Activated T-helper 2 cell treated with anti-CD3 and anti-CD28 coated beads, Interferon-gamma antibody, Interleukin-2, Interleukin-4, amounts not matched to agents 10 μg/mL and 5 μg/mL and 100 μg/mL, durations not matched to agents 14 hours and 24 hours and 36 hours (primary cell): Measurements from ENCODE around the gene DLGAP4. TPM values are rescaled to one million over a fixed set of nuclear protein-coding genes. Genes with fewer than 3 reads are reported as not detected.

Source experiments
- DNase-seq: peaks from one replicate; pipeline ENCODE4 v3.0.0; 2021; ENCODE audit warnings: low spot score
- H3K27ac Mint-ChIP-seq: one replicate; pipeline ENCODE4 v1.8.0; 2021; ENCODE audit warnings: mixed read lengths
- H3K27me3 Mint-ChIP-seq: one replicate; pipeline ENCODE4 v1.8.0; 2021; ENCODE audit warnings: low read depth, mixed read lengths
- H3K36me3 Mint-ChIP-seq: one replicate; pipeline ENCODE4 v1.8.0; 2021; ENCODE audit warnings: low read depth, mixed read lengths
- H3K4me1 Mint-ChIP-seq: one replicate; pipeline ENCODE4 v1.8.0; 2021; ENCODE audit warnings: low read depth, mixed read lengths
- H3K4me3 Mint-ChIP-seq: one replicate; pipeline ENCODE4 v1.8.0; 2021; ENCODE audit warnings: low read depth, mild to moderate bottlenecking, moderate library complexity, mixed read lengths
- H3K9me3 Mint-ChIP-seq: one replicate; pipeline ENCODE4 v1.8.0; 2021; ENCODE audit warnings: mixed read lengths
- intact Hi-C: fragments of 100-400 bp; cut with micrococcal nuclease; formaldehyde crosslinking; loops from one replicate; pipeline ENCODE4 v1.15.1; 2023
- total RNA-seq: library from RNA; stranded (reverse); gene quantifications from 2 replicates; pipeline ENCODE4 v1.2.3, GENCODE V29; 2022

DLGAP4 gene
- total RNA-seq, 1 donor from 2014 or later: 37.4 TPM

DNA sequence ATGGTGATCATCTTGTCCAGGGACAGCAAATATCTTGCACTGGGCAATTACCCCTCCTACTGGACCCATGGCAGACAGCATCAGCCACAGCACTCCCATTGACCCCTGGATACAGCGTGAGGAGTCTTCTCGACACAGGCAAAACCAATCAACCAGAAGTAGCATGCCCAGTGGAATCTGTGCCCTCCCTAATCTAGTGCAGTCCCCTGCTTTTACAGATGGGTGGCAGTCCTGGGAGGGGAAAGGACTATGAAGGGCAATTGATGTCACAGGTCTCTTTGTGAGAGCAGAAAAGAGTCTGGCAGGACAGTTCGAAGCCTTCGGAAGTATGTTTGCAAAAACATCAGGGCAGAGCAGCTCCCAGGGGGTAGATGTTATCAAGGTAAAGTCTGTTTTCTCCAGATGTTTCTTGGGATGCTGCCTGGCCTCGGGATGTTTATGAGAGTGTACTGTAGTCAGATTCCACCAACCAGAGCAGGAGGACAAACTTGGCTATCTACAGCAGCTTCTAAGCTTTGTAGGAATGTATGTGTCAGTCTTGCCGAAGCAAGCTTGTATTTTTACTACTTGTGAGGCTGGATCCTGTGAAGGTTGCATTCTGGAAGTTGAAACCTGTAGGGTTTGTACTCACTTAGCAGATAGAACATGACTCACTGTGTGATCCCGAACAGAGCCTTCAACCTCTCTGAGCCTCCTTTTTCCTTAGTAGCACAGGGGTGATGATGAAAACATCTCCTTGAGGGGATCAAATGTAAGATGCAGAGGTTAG is 172.2 kb downstream of the DLGAP4 start:
- Mint-ChIP-seq H3K9me3 (no peaks in the 10 kb centered on the region), H3K27me3 (no peaks in the 10 kb centered on the region), H3K4me3 (no peak overlapping the region), H3K4me1 (peaks cover 2% of the 10 kb centered on the region), H3K27ac (no peak overlapping the region), H3K36me3 (no peaks in the 10 kb centered on the region)
- intact Hi-C loops: no loop called here
- no peak for DNase-seq

DNA sequence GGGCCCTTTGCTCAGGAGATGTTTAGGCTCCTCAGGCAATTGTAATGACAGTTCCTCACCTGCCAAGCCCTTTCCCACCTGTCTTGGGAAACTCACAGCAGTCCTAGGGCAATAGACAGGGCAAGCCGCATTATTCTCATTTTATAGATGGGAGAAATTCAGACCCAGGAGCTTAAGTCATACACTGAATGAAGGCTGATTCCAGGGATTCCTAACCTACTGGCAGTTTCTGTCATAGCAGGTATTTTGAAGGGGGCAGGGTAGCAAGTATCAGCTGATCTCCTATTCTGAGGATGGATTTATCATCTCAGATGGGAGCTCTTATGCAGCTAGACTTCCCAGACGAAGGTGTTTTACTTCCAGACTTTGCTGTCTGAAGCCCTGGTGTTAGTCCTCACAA is 173.8 kb downstream of the DLGAP4 start:
- intact Hi-C loops: no loop called here
- Mint-ChIP-seq H3K27me3 (no peaks in the 10 kb centered on the region), H3K4me1 (peaks cover 2% of the 10 kb centered on the region), H3K9me3 (no peaks in the 10 kb centered on the region), H3K4me3 (no peak overlapping the region), H3K36me3 (no peaks in the 10 kb centered on the region), H3K27ac (no peak overlapping the region)
- DNase-seq: no peak

DNA sequence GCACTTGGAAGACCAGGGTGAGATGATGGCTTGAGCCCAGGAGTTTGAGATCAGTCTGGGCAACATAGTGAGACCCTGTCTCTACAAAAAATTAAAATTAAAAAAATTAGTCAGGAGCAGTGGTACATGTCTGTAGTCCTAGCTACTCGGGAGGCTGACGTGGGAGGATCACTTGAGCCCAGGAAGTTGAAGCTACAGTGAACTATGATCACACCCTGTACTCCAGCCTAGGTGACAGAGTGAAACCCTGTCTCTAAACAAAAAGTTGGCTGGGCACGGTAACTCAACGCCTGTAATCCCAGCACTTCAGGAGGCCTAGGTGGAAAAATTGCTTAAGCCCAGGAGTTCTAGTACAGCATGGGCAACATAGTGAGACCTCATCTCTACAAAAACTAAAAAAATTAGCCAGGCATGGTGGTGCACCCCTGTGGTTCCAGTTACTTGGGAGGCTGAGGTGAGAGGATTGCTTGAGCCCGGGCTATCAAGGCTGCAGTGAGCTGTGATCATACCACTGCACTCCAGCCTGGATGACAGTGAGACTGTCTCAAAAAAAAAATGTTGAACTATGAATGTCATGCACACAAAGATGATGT is 174.4 kb downstream of the DLGAP4 start:
- intact Hi-C loops: no loop called here
- Mint-ChIP-seq H3K27me3 (no peaks in the 10 kb centered on the region), H3K9me3 (no peaks in the 10 kb centered on the region), H3K4me1 (peaks cover 2% of the 10 kb centered on the region), H3K36me3 (no peaks in the 10 kb centered on the region), H3K4me3 (no peak overlapping the region), H3K27ac (no peak overlapping the region)
- no peak for DNase-seq

DNA sequence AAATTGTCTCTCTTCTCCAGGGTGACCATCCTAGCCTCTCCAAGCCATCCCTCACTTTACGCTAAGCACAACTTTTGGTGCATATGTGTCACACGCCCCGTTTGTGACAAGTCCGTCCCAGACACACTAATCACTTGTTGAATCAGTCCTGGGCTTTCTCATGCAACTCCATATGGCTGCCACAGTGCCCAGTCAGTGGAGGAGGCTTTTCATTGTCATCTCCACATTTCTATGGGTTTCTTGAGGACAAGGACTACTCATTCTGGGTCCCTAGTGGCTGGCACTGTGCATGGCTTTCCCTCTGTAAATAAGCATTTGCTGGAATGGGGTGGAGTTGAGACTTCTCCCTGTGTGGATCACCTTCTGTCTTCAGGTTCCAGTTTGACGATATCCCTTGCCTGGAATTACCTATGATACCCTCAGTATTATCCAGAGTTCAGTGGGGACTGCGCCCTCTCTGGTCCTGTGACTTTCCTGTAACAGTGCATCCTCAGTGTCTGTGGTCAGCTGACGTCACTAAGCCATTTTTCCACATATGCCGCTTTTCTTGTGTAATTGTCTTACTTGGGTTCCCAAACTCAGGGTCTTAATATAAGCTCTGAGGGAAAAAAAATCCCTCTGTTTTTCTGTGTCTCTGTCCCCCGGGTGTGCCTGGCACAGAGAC is 175.4 kb downstream of the DLGAP4 start:
- Mint-ChIP-seq H3K4me1 (peaks cover 2% of the 10 kb centered on the region), H3K4me3 (no peak overlapping the region), H3K27ac (no peak overlapping the region), H3K27me3 (no peaks in the 10 kb centered on the region), H3K9me3 (no peaks in the 10 kb centered on the region), H3K36me3 (no peaks in the 10 kb centered on the region)
- DNase-seq: no peak
- intact Hi-C loops: no loop called here

DNA sequence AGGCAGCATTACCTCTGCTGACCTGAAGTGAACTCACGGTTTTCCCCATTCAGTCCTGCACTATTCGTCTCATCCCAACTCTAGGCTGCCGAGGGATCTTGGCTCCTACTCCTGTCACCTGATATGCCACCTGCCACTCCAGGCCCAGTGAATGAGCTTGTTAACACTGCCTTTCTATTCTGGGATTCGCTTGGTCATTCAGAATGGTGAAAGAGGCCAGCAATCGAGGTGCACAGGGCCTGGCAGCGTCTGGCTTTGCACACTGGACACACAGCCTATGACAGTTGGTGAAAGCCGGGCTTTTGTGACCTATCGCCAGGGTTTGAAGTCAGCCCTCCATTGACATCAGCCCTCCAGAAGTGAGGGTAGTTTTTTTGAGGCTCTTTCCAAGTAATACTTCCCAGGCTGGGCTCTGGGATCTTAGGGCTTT is 175.9 kb downstream of the DLGAP4 start:
- H3K4me1 Mint-ChIP-seq: peaks cover 2% of the 10 kb centered on the region
- intact Hi-C loops: no loop called here
- H3K9me3 Mint-ChIP-seq: no peaks in the 10 kb centered on the region
- H3K36me3 Mint-ChIP-seq: no peaks in the 10 kb centered on the region
- H3K4me3 Mint-ChIP-seq: no peak overlapping the region
- H3K27me3 Mint-ChIP-seq: no peaks in the 10 kb centered on the region
- H3K27ac Mint-ChIP-seq: no peak overlapping the region
- DNase-seq: no peak

DNA sequence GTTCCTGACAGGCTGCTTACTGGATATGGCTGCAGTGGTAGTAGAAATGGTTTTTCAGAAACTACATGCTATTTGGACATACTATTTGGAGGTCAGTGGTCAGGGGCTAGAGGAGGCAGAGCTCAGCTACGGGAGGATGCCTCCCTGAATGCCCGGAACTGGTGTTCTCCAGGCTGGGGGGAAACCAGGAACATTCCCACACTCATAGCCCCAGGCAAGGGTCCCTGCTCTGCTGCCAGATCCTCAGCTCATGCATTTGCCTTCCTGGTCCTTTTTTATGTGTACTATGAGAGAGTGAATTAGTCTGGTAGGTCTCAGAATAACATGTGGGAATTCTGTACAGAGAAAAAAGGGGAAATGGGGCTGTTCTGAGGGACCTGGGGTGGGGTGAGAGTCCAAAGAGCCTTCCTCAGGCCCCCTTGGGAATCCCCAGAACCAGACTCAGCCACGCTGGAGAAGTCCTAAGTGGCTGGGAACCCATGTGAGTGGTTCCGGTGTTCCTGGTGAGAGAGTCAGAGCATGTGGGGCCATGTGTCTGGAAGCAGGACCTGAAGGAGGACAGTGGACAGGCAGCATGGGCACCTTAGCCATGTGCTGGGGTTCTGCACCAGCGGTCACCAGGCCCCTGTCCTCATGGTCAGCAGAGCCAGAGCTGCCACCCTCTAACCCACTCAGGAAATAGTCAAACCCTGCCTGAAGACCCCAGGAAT is 177.2 kb downstream of the DLGAP4 start:
- Mint-ChIP-seq H3K4me1 (peaks cover 2% of the 10 kb centered on the region), H3K9me3 (no peaks in the 10 kb centered on the region), H3K27ac (no peak overlapping the region), H3K4me3 (no peak overlapping the region), H3K36me3 (no peaks in the 10 kb centered on the region), H3K27me3 (no peaks in the 10 kb centered on the region)
- intact Hi-C loops: no loop called here
- DNase-seq: no peak

DNA sequence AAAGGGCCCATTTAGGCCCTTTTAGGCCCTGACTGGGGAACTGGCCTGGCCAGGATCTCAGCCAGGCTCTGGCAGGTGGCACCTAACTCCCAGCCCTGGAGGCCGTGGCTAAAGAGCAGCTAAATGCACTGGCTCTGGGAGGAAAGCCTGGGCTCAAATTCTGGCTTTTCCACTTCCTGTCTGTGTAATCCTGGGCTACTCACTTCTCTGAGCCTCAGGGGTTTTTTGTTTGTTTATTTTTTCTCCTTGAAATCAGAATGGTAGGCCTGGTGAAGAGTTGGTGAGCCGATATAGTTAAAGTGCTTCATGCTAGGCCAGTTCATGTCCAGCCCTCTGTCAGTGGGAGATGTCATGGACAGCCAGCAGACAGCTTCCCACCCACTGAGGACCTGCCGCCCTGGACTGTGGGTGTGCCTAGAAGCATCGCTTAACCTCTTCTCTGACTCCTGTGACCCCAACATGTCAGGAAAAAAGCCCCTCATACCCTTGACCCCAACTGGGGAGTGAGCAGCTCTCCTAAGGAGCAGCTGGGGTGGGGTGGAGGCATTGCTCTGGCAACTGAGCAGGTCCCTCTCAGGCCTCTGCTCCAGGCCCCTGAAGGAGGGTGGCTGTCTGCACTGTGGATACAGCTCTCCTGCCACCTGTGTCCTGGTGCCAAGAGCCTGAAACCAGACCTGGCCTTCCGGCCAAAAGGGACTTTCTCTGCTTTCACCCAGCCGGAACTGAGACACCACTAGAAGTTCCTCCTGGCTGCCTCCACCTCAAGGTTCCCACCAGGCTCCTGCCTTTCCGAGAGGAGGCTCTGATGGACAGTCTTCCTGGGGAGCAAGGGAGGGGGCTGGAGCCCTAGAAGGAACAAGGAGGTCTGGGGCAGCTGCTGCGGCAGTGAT is 178.0 kb downstream of the DLGAP4 start:
- H3K36me3 Mint-ChIP-seq: no peaks in the 10 kb centered on the region

DNA sequence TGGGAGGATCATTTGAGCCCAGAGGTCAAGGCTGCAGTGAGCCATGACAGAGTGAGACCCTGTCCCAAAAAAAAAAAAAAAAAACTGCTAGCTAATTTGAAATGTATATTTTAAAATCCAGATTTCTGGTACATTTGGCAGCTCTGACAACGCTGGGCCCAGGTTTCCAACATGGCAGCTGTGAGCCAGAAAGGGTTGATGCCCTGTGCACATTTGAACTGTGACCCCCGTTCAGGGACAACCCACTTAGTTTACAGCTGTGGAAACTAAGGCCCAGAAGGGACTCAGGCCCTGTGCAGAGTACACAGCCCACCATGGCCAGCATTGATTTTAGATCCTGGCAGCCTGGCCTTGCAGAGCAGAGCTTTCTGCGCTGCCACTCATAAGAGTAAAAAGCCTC is 179.1 kb downstream of the DLGAP4 start:
- intact Hi-C loops: no loop called here
- no peaks in the 10 kb centered on the region for H3K27me3 Mint-ChIP-seq
- no peaks in the 10 kb centered on the region for H3K9me3 Mint-ChIP-seq
- no peak for DNase-seq
- peaks cover 2% of the 10 kb centered on the region for H3K4me1 Mint-ChIP-seq
- H3K27ac Mint-ChIP-seq: no peak overlapping the region
- H3K4me3 Mint-ChIP-seq: no peak overlapping the region
- no peaks in the 10 kb centered on the region for H3K36me3 Mint-ChIP-seq

More for the DNA sequence above, 178.0 kb downstream of the DLGAP4 start:
- intact Hi-C loops: no loop called here
- Mint-ChIP-seq H3K4me3 (no peak overlapping the region), H3K27ac (no peak overlapping the region), H3K27me3 (no peaks in the 10 kb centered on the region), H3K4me1 (peaks cover 2% of the 10 kb centered on the region), H3K9me3 (no peaks in the 10 kb centered on the region)
- DNase-seq: no peak

DNA sequence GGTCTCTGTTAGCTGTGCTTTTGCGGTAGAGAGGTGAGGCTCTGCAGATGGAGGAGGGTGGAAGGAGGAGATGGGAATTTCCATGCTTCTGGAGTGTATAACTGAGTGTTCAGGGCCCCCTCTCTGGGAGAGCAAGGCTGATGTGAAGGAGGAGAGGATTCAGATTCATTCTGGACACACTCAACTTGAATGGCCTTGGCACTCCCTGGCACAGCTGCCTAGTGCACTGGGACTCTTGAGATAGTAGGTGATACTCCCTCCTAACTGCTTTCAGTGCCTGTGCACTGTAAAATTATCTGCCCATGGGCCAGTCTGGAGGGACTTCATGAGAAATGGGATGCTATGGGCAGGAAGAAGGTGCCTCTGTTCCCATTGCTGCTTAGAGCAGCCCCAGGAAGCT is 180.9 kb downstream of the DLGAP4 start:
- no peak overlapping the region for H3K27ac Mint-ChIP-seq
- H3K27me3 Mint-ChIP-seq: no peaks in the 10 kb centered on the region
- H3K36me3 Mint-ChIP-seq: peaks cover 3% of the 10 kb centered on the region
- DNase-seq: no peak
- H3K4me1 Mint-ChIP-seq: peaks cover 11% of the 10 kb centered on the region
- no peaks in the 10 kb centered on the region for H3K9me3 Mint-ChIP-seq
- intact Hi-C loops: no loop called here
- H3K4me3 Mint-ChIP-seq: no peak overlapping the region

DNA sequence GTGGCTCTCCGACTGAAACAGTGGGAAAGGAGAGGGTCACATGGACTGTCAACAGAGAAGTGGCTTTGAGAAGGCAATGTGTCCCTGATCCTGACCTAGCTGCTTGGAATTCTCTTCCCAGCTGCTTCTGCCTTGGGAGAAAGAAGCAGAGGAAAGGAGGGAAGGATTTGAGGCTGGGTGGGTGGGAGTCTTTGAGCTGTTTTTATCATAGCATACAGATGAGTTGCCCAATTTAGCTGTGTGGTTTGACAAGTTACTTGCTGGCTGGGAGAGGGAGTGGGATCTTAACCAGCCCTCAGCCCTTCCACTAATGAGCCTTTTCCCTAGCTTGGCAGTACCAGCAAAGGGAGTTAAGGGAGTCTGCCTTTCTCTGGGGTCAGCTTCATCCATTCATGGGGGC is 184.1 kb downstream of the DLGAP4 start:
- no peaks in the 10 kb centered on the region for H3K27me3 Mint-ChIP-seq
- H3K36me3 Mint-ChIP-seq: peaks cover 3% of the 10 kb centered on the region
- no peaks in the 10 kb centered on the region for H3K9me3 Mint-ChIP-seq
- H3K4me1 Mint-ChIP-seq: peaks cover 28% of the 10 kb centered on the region
- no peak overlapping the region for H3K4me3 Mint-ChIP-seq
- intact Hi-C loops: no loop called here
- no peak for DNase-seq
- no peak overlapping the region for H3K27ac Mint-ChIP-seq

DNA sequence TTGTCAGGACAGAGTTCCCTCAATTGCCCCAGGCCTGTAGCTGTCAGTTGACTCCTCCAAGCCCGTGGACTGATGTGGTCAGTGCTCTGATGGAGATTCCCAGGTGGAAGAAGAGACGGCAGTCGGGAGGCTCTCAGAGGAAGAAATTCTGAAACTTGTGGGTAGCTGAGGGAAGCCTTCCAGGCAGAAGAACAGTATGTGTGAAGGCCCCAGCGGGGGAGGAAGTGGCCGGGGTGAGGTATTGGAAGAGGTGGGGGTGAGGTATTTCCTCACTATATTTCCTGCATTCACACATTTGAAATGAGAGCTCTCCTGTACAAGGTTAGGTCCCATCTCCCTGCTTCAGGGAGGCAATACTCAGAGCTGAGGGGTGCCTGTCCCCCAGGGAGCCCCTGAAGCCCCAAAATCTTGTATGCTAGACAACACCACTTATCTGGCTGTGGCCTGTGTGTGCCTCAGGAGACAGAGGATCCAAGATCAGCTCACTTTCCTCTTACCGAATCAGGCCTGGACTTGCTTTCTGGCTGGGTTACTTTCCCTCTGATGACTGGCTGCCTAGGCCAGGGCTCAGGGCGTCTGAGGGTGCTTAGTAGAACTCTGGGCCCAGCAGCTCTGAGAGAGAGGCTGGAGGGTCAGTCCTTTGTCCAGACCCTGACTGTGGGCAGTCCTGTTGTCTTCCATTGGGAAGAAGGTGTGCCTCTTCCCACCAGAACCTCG is 185.9 kb downstream of the DLGAP4 start:
- H3K4me3 Mint-ChIP-seq: peak overlapping the region; percentile 13

More for the DNA sequence above, 185.9 kb downstream of the DLGAP4 start:
- Mint-ChIP-seq H3K27ac (peak overlapping the region; percentile 80), H3K9me3 (no peaks in the 10 kb centered on the region), H3K27me3 (no peaks in the 10 kb centered on the region), H3K4me1 (peaks cover 28% of the 10 kb centered on the region), H3K36me3 (peaks cover 3% of the 10 kb centered on the region)
- intact Hi-C loops: loop anchor here (2.0 kb wide), 2 partner anchors 27 kb away; no protein-coding TSS in a partner anchor
- DNase-seq: peak; percentile 62
